Right lung (tissue), 10 donors: ENCODE results near the gene TAF6L. TPM values are rescaled to one million over a fixed set of nuclear protein-coding genes. Genes with fewer than 3 reads are reported as not detected.
A peak's percentile ranks its signal among the peaks of the same experiment; 100 is the strongest.
"Not testable (repeated sequence)": the region's sequence is repeated elsewhere in the genome, so short reads cannot be mapped to it uniquely, and the experiment has no call there.

Experiments
- DNase-seq, 2 donors: peaks; one replicate each; pipeline ENCODE4 v3.0.0-alpha.2; 2013
- long read RNA-seq, 8 donors: transcript quantifications; one replicate each; lab custom pipeline, GENCODE V29; 2026
- polyA plus RNA-seq, 5 donors: library from polyadenylated mRNA; unstranded; fragments of 120-200 nt; gene quantifications; one replicate each; pipeline versions ENCODE4 v1.2.1 to v1.2.3, GENCODE V29; 2013; ENCODE audit warnings: inconsistent platforms in 1 of 5, low replicate concordance in 1 of 5; ENCODE audit not compliant: insufficient read length in 5 of 5, insufficient read depth in 1 of 5

The TAF6L gene, protein sequence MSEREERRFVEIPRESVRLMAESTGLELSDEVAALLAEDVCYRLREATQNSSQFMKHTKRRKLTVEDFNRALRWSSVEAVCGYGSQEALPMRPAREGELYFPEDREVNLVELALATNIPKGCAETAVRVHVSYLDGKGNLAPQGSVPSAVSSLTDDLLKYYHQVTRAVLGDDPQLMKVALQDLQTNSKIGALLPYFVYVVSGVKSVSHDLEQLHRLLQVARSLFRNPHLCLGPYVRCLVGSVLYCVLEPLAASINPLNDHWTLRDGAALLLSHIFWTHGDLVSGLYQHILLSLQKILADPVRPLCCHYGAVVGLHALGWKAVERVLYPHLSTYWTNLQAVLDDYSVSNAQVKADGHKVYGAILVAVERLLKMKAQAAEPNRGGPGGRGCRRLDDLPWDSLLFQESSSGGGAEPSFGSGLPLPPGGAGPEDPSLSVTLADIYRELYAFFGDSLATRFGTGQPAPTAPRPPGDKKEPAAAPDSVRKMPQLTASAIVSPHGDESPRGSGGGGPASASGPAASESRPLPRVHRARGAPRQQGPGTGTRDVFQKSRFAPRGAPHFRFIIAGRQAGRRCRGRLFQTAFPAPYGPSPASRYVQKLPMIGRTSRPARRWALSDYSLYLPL
- polyA plus RNA-seq: 10 to 100 TPM; 23.5 to 30.7 (median 25.7) TPM
- long read RNA-seq, donor 1, transcript TAF6L-201 (11 exons, 2,116 nt): major isoform, 5 of 74 reads
- long read RNA-seq, donor 1, partial matches to known transcripts: 6 of 74 reads
- long read RNA-seq, donor 1, other reads (novel, unspliced or antisense): 62 of 74 reads
- long read RNA-seq, donor 2, partial matches to known transcripts: 0 of 2 reads
- long read RNA-seq, donor 2, other reads (novel, unspliced or antisense): 0 of 2 reads
- long read RNA-seq, donor 3, partial matches to known transcripts: 85 of 178 reads
- long read RNA-seq, donor 3, other reads (novel, unspliced or antisense): 90 of 178 reads
- long read RNA-seq, donor 4, partial matches to known transcripts: 0 of 2 reads
- long read RNA-seq, donor 4, other reads (novel, unspliced or antisense): 0 of 2 reads
- long read RNA-seq, donor 5, transcript TAF6L-201 (11 exons, 2,116 nt): major isoform, 6 of 131 reads
- long read RNA-seq, donor 5, partial matches to known transcripts: 98 of 131 reads
- long read RNA-seq, donor 5, other reads (novel, unspliced or antisense): 26 of 131 reads
- long read RNA-seq, donor 6, partial matches to known transcripts: 50 of 52 reads
- long read RNA-seq, donor 6, other reads (novel, unspliced or antisense): 0 of 52 reads
- long read RNA-seq, donor 7, partial matches to known transcripts: 82 of 224 reads
- long read RNA-seq, donor 7, other reads (novel, unspliced or antisense): 139 of 224 reads
- long read RNA-seq, donor 8, partial matches to known transcripts: 0 of 2 reads
- long read RNA-seq, donor 8, other reads (novel, unspliced or antisense): 0 of 2 reads

DNA sequence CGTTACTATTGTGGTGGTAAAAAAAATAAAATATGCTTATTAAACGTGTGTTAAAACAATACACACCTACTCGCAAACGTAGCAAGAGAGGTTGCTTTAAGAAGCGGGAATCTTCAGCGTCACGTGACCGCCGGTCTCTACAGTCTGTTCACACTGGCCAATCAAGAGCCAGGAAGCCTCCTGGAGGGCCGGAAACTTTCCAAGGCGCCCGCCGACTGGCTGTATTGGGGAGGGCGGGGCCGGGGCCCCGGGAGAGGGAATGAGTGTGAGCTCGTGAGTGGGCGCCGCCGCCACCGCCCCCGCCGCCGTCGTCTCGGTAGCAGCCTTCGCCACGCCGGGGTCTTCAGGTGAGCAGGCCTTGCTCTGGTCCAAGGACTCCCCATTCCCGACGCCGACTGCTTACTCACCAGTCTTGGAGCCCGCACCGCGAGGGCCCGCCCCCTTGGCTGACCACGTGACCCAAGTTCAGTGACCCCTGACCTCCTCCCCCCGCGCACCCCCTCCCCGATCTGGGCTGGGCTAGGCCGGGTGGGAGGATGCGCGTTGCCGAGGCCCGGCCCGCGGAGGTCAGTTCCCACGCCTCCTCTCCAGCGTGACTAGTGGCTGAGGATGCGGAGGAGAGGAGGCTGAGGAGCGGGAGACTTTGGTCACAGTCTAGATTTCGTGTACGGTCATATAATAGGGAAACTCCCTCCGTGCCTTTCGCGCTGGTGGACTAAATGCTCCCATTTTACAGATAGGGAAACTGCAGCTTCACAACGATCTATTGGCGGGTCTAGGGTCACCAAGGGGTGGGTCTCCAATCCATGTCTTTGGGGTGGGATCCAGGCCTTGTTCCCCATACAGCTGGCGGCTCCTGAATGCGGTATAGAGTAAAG lies at the start of gene TAF6L:
Gene TAF6L, plus strand, starts transcription at position 253 of the 878 bp plus-strand sequence. CDS start 4,388 bp downstream, outside the sequence.
- peak; percentile 95 for DNase-seq

DNA sequence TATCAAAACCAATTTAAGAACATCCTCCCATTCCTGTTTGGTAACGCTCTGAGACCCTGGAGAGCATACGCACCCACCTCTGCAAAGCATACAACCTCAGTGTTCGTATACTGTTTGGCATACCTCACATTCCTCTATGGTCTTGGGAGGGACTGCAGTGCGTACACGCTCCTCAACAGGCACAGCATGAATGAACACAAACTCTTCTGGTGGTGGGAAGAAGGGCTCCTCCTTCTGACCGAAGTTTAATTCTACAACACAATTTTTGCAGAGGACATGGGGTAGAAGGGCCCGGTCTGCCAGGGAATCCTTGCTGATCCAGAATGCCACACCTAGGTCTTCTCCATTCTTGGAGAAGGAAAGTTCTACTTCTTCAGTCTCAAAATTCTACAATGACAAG lies 49.2 kb upstream of the TAF6L start:
- DNase-seq: no peak

DNA sequence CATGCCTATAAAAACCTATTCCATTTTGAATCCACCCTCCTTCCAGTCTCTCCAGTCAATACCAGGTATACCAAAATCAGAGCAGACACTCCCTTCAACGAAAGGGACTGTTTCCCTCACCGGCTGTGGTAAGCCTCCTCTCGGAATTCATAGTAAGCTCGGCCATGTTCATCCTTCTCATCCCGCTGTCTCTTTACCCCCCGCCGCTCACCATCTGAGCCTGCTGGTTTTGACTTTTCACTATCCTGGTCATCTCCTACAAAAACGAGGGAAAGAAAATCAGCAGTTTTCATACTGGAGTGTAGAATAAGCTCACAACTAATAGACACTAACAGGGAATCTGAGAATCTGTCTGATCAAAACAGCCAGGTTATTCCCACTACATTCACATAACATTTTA lies 47.0 kb upstream of the TAF6L start:
- no peak for DNase-seq

DNA sequence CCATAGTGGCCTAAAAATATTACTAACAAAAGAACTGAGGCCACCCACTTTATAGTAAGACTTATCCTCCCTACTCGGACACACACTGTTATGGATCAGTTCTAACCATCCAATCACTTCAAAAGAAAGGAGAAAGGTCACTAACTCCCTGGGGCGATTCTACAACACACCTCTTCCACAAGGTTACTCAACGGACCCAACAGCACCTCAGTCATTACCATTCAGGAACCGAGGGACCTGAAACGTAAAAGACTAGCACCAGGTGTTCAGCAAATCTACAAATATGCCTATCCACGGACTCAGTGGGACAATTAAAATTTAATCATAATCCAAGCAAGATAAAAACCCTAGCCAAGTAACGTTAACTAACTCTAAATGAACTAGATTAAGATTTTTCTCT lies 45.5 kb upstream of the TAF6L start:
- no peak for DNase-seq

DNA sequence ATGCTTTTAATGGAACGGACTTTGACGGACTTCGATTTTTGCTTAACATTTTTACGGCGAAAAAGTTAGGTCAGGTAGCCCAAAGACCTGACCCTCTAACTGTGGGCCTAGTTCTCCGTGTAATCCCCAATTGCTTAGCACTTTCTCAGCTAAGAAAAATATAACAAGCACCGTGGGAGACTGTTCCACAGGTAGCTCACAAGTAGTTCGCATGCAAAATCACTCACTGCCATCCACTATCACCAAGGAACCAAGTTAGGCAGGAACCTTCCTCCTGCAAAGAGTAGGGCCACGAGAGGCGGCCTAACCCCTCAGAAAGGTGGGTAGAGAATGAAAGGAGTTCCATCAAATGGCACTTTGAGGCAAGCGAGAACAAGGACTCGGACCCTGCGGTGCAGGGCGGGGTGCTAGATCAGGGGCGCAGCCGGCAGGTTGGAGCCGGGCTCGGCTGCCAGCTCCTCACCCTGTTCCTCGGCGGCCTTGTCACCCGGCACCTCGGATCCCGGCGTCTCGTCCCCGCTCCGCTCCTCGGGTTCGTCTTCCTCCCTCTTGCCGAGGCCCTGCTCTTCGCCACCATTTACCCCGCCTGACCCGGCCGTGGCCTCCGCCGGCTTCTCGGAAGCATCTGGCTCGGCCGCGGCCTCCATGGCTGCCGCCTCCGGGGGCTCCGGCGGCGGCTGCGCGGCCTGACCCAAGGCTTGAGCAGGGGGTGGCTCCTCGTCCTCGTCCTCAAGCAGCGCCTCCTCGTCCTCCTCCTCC lies 44.9 kb upstream of the TAF6L start:
- no peak for DNase-seq

DNA sequence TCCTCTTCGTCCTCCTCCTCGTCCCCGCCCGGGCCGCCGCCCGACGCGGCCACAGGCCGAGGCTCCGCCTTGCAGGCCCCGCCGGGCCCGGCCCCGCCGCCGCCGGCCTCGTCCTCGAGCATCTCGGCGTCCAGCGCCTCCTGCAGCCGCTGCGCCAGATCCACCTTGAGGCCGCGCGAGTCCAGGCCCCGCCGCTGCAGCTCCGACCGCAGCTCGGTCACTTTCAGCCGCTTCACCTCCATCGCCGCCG lies 44.4 kb upstream of the TAF6L start:
- no peak for DNase-seq

DNA sequence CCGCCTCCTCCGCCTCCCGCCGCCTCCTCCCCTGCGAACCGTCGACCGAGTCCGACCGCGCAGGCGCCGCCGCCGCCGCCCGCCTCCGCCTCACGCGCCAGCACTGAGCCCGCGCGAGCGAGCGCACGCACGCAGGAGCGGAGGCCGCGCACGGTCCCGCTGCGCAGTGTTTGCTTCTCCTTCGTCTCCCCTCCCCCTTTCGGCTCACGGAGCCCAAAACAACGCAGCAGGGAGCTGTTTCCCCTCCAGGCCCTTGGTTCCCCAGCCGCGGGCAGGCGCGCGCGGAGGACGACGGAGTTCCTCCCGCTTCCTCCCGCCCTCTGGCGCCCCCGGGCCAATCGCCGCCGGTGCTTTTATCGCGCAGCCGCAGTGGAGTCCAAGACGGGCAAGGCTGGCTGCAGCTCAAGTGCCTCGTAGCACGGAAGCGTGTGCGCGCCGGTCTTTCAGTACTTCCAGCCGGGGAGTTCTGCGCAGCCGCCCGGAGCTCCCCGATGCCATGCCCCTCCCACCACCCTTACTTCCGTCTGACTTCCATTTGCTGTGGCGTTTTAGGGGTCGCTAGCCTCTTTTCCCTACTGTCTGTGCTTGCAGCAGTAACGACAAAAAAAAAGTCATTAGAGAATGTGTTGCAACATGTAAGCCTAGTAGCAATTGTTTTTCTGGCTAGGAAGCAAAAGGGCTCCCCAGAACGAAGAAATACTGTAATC lies 43.9 kb upstream of the TAF6L start, which contains the start of gene HNRNPUL2:
Gene HNRNPUL2, minus strand, starts transcription at position 293 of the 707 bp plus-strand sequence. CDS start 301 bp downstream, outside the sequence.
- DNase-seq: peak; percentile 99

DNA sequence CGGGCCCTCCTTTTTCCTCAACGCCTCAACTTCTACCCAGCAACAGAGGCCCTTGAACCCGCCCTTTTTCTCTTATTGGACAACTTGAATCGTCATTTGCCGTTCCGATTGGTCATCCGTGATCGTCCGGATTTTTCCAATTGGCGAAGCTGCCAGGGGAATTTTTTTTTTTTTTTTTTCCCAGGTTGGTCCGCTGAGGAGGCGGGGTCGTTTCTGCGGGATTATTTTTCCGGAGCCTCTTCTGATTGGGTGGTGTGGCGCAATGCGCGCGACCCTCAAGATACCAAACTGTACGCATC lies 43.4 kb upstream of the TAF6L start:
- peak; percentile 97 to 98 for DNase-seq

DNA sequence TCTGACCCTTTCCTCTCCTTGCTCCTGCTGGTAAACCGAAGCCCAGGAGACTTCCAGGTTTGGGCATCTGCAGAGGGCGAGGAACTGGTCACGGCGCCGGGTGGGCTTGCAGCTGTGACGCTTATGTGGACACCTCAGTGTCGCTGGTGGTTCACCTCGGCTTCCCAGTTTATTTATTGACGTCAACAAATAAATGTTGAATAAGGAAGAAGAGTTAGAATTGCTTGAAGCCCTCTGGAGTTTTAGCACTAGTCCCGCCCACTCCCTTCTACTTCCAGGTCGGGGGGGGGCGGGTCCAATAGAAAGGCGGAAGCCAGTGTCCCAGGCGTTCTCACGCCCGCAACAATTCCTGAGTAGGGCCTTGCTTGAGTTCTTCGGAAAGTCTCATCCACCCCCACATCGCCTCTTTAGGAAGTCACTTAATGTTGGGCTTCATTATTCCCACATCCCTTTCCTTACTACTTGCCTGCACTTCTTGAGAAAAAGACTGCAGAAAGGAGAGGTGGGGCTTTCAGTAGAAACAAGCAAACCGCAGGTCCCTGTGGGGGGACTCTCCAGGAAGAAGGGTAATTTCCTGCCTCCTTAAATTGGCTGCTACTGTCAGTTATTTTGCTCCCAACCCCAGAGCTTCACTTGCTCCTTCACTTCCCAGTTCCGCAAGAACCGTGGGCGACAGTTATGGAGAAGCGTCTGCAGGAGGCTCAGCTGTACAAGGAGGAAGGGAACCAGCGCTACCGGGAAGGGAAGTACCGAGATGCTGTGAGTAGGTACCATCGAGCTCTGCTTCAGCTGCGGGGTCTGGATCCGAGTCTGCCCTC lies 42.8 kb upstream of the TAF6L start, which contains the start of gene TTC9C:
Gene TTC9C, plus strand, starts transcription at position 316 of the 818 bp plus-strand sequence. Its CDS starts 363 bp downstream, at position 679.
- DNase-seq: peak; percentile 83 to 84

DNA sequence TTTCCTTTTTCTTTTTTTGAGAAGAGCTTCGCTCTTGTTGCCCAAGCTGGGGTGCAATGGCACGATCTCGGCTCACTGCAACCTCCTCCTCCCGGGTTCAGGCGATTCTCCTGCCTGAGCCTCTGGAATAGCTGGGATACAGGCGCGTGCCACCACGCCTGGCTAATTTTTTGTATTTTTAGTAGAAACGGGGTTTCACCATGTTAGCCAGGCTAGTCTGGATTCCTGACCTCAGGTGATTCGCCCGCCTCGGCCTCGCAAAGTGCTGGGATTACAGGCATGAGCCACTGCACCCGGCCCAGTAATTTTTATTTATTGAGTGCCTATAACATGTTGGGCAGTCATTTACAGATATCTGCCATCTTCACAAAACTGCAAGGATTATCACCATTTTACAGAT lies 41.1 kb upstream of the TAF6L start:
- not testable (repeated sequence) for DNase-seq

DNA sequence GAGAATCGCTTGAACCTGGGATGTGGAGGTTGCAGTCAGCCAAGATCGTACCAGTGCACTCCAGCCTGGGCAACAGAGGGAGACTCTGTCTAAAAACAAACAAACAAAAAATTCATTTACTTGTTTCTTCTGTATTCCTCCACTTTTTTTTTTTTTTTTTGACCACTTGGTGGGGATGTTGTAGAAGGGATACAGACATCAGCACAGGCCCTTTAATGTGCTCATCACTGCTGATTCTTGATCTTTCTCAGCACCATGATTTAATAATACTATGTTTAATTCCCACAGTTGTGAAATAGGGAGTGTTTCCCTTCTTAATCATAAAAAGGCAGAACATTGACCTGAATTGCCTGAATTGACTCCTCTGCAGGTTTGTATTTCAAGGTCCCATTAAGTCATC lies 38.4 kb upstream of the TAF6L start:
- no peak for DNase-seq

DNA sequence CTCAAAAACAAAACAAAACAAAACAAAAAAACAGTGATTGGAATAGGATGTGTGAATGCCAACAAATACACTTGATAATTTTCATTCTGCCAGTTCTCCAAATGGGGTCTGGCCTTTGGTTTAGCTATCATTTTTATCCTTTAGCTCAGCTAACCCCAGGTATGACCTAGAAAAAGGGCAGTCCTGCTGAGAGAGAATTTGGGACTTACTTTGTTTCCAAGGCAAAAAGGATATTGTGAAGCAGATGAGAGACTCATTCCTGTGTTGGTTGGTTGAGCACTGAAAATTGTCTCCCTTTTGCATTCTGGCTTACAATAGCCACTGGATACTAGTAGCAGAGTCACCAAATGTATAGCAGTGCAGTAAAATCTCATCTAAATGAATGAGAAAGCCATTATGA lies 34.0 kb upstream of the TAF6L start:
- DNase-seq: no peak

DNA sequence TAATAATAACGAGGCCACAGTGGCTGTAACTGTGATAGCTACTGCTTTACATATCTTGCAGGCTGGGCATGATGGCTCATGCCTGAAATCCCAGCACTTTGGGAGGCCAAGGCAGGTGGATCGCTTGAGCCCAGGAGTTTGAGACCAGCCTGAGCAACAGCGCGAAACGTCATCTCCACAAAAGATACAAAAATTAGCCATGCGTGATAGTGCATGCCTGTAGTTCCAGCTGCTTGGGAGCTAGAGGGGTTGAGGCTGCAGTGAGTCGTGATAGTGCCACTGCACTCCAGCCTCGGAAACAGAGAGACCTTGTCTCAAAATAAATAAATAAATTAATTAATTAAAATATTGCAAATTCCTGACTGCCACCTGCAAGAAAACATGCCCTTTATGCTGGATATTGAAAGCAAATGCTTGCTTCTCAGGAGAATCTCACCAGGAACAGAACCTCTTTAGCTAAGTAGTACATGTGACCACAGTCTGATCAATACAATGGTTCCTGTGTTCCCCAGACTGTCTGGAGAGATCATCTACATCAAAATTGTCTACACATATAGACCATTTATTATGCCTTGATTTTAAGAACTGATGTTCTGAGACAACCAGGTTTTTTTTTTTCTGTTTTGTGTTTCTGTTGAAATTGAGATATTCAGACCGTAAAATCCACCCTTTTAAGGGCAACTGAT lies 23.6 kb upstream of the TAF6L start:
- no peak for DNase-seq

DNA sequence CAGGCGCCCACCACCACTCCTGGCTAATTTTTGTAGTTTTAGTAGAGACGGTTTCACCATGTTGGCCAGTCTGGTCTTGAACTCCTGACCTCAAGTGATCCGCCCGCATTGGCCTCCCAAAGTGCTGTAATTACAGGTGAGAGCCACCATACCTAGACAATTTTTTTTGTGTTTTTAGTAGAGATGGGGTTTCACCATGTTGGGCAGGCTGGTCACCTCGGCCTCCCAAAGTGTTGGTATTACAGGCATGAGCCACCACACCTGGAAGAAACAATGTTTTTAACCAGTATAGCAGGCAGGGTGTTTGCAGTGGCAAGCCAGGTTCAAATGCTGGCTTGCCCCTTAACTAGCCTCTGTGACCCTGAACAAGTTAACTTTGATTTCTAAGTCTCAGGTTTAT lies 21.3 kb upstream of the TAF6L start:
- DNase-seq: not testable (repeated sequence)

DNA sequence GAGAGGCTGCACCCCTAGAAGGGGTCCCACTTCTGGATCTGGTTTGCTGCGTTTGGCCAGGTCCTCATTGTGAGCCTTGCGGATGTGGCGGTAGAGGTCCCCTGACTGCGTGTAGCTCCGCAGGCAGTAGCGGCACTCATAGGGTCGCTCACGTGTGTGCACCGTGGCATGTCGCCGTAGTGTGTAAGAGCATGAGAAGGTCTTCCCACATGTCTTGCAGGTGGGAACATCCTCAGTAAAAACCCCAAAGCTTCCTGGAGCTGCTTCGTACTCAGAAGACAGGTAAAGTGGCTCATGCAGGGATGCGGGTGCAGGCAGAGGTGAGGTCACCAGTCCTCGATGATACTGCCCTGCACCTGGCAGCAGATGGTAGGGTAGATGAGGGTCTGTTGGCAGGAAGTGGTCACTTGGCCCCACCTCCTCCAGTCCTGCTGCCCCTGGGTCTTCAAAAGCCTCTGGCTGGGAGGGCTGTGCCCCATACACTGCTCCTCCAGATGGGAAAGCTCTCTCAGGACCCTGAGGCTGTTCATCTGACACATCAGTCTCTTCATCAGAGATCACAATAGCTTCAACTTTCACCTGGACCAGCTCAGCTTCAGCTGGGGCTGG lies 18.9 kb upstream of the TAF6L start:
- DNase-seq: no peak

DNA sequence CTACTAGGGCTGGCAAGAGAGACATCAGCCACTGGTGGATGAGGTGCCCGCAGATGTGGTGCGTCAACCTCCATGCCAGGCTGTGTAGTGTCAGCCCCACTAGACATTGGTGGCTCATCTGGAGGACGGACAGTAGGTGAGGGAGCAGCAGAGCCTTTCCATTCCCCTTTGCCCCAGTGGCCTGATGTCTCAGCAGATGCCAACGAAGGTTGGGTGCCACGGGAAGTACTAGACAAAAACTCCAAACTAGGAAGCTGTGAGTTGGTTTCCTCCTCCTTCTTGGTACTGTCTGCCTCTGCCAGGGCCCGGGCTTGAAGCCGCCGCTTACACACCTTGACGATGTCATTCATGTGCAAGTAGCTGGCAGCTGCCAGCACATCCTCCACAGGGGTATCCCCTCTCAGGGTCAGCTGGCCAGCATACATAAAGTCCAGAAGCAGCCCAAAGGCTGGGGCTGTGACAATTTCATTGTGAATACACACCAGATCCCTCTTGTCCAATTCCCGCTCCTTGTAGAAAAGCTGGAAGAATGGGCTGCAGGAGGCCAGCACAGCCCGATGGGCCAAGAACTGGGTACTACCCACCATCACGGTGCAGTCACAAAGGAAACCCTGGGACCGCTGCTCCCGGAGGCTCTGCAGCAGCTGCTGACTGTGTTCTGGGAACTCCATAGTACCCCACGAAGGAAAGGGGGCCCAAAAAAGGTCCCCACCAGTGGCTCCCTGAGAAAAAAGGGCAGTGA lies 18.0 kb upstream of the TAF6L start:
- DNase-seq: no peak
